B cell (primary cell): Measurements from ENCODE around the gene ASIC3.

Experiments used
- CTCF ChIP-seq: fragments of 200-600 bp; IDR thresholded peaks from one replicate; pipeline ENCODE4 v1.8.0; 2022; ENCODE audit warnings: antibody characterized with exemption, mild to moderate bottlenecking
- EZH2 ChIP-seq: IDR thresholded peaks from 2 replicates; pipeline ENCODE4 v1.6.1; 2012; ENCODE audit warnings: borderline replicate concordance, low read depth, mild to moderate bottlenecking, moderate library complexity, low read length; ENCODE audit not compliant: insufficient read depth, poor library complexity, severe bottlenecking

- TF ChIP-seq CTCF, result no peak
- TF ChIP-seq EZH2, result no peak
Measured at GRCh38 chr7:151075662-151075971, 27.3 kb downstream of the ASIC3 start.
